HEK293 (cell line): ENCODE results near the gene YARS1.
A peak's percentile ranks its signal among the peaks of the same experiment; 100 is the strongest.

Experiments
- CTCF ChIA-PET: fragments of 350-600 bp; formaldehyde crosslinking; extraction: SDS; loops from one replicate; lab custom pipeline; 2021; ENCODE audit warnings: antibody characterized with exemption; lab: Yijun Ruan, JAX
- POLR2A ChIA-PET: fragments of 300-600 bp; formaldehyde crosslinking; extraction: SDS; loops from one replicate; lab custom pipeline; 2020; ENCODE audit warnings: antibody characterized with exemption, inconsistent platforms; lab: Yijun Ruan, JAX
- H3K27ac ChIP-seq: fragments of 200-500 bp; sonication (Bioruptor generic); 2 replicates; pipeline ENCODE4 v1.5.1; 2014; ENCODE audit warnings: low read depth, low read length, control low read depth, inconsistent platforms; ENCODE audit errors: extremely low read depth
- H3K36me3 ChIP-seq, 2 experiments: fragments of 200-500 bp in 1 of 2; sonication (Bioruptor generic) in 1 of 2; 1 replicate in 1 of 2; 2 replicates in 1 of 2; pipeline ENCODE4 v1.5.1; 2014 to 2017; ENCODE audit warnings: inconsistent platforms in 2 of 2, low read length in 2 of 2; ENCODE audit not compliant: control insufficient read depth in 2 of 2, insufficient read depth in 1 of 2
- H3K4me1 ChIP-seq: fragments of 200-500 bp; sonication (Bioruptor generic); 2 replicates; pipeline ENCODE4 v1.5.1; 2014; ENCODE audit warnings: mild to moderate bottlenecking, low read length, inconsistent platforms; ENCODE audit not compliant: control insufficient read depth, insufficient read depth
- H3K4me3 ChIP-seq: 2 replicates; pipeline ENCODE4 v1.5.1; 2011; ENCODE audit warnings: low read depth, mild to moderate bottlenecking, control low read depth, low read length, moderate library complexity
- H3K9me3 ChIP-seq: fragments of 200-500 bp; sonication (Bioruptor generic); 2 replicates; pipeline ENCODE4 v1.5.1; 2014; ENCODE audit warnings: low read depth, low read length, inconsistent platforms; ENCODE audit not compliant: control insufficient read depth, insufficient read depth
- CTCF ChIP-seq: fragments of 450-650 bp; formaldehyde crosslinking; IDR thresholded peaks from 2 replicates; pipeline ENCODE4 v1.5.1; 2016; ENCODE audit warnings: missing biosample characterization, missing genetic modification characterization
- GLIS2 ChIP-seq: fragments of 450-650 bp; formaldehyde crosslinking; IDR thresholded peaks from 2 replicates; pipeline ENCODE4 v1.5.1; 2016; ENCODE audit warnings: missing biosample characterization, missing genetic modification characterization
- KLF17 ChIP-seq: fragments of 450-650 bp; formaldehyde crosslinking; IDR thresholded peaks from 2 replicates; pipeline ENCODE4 v1.5.1; 2016; ENCODE audit warnings: missing biosample characterization, missing genetic modification characterization
- KLF8 ChIP-seq: fragments of 450-650 bp; formaldehyde crosslinking; IDR thresholded peaks from 2 replicates; pipeline ENCODE4 v1.5.1; 2016; ENCODE audit warnings: missing biosample characterization, missing genetic modification characterization
- KLF9 ChIP-seq: fragments of 450-650 bp; formaldehyde crosslinking; IDR thresholded peaks from 2 replicates; pipeline ENCODE4 v1.5.1; 2016; ENCODE audit warnings: missing biosample characterization, missing genetic modification characterization, low read depth
- PRDM4 ChIP-seq: fragments of 450-650 bp; formaldehyde crosslinking; IDR thresholded peaks from 2 replicates; pipeline ENCODE4 v1.5.1; 2017; ENCODE audit warnings: missing biosample characterization, missing genetic modification characterization
- YY2 ChIP-seq: fragments of 450-650 bp; formaldehyde crosslinking; IDR thresholded peaks from 2 replicates; pipeline ENCODE4 v1.5.1; 2016; ENCODE audit warnings: missing biosample characterization, missing genetic modification characterization
- ZBTB1 ChIP-seq: fragments of 450-650 bp; formaldehyde crosslinking; IDR thresholded peaks from 2 replicates; pipeline ENCODE4 v1.5.1; 2016; ENCODE audit warnings: missing biosample characterization, missing genetic modification characterization
- ZBTB11 ChIP-seq: fragments of 450-650 bp; formaldehyde crosslinking; conservative IDR thresholded peaks from 2 replicates; pipeline ENCODE4 v1.5.1; 2016; ENCODE audit warnings: low read depth, missing biosample characterization, missing genetic modification characterization
- ZBTB21 ChIP-seq: fragments of 450-650 bp; formaldehyde crosslinking; IDR thresholded peaks from 2 replicates; pipeline ENCODE4 v1.5.1; 2017; ENCODE audit warnings: missing biosample characterization, missing genetic modification characterization
- ZFHX2 ChIP-seq: fragments of 450-650 bp; formaldehyde crosslinking; conservative IDR thresholded peaks from 2 replicates; pipeline ENCODE4 v1.5.1; 2016; ENCODE audit warnings: missing biosample characterization, missing genetic modification characterization
- ZFP41 ChIP-seq: fragments of 450-650 bp; formaldehyde crosslinking; IDR thresholded peaks from 2 replicates; pipeline ENCODE4 v1.5.1; 2016; ENCODE audit warnings: missing biosample characterization, missing genetic modification characterization, borderline replicate concordance
- ZFP69B ChIP-seq: fragments of 450-650 bp; formaldehyde crosslinking; IDR thresholded peaks from 2 replicates; pipeline ENCODE4 v1.5.1; 2016; ENCODE audit warnings: missing biosample characterization, missing genetic modification characterization
- ZNF112 ChIP-seq: fragments of 450-650 bp; formaldehyde crosslinking; IDR thresholded peaks from 2 replicates; pipeline ENCODE4 v1.5.0; 2017; ENCODE audit warnings: missing biosample characterization, missing genetic modification characterization
- ZNF148 ChIP-seq: fragments of 450-650 bp; formaldehyde crosslinking; IDR thresholded peaks from 2 replicates; pipeline ENCODE4 v1.5.0; 2017; ENCODE audit warnings: missing biosample characterization, missing genetic modification characterization, borderline replicate concordance
- ZNF155 ChIP-seq: fragments of 450-650 bp; formaldehyde crosslinking; IDR thresholded peaks from 2 replicates; pipeline ENCODE4 v1.5.1; 2016; ENCODE audit warnings: missing biosample characterization, missing genetic modification characterization
- ZNF341 ChIP-seq: fragments of 450-650 bp; formaldehyde crosslinking; IDR thresholded peaks from 2 replicates; pipeline ENCODE4; 2016; ENCODE audit warnings: low read depth, missing biosample characterization, missing genetic modification characterization
- ZNF354C ChIP-seq: fragments of 450-650 bp; formaldehyde crosslinking; IDR thresholded peaks from 2 replicates; pipeline ENCODE4 v1.5.1; 2016; ENCODE audit warnings: missing biosample characterization, missing genetic modification characterization, low read depth, borderline replicate concordance
- ZNF488 ChIP-seq: fragments of 450-650 bp; formaldehyde crosslinking; IDR thresholded peaks from 2 replicates; pipeline ENCODE4 v1.5.1; 2016; ENCODE audit warnings: missing biosample characterization, missing genetic modification characterization
- ZNF658 ChIP-seq: fragments of 450-650 bp; formaldehyde crosslinking; IDR thresholded peaks from 2 replicates; pipeline ENCODE4; 2016; ENCODE audit warnings: missing biosample characterization, missing genetic modification characterization
- ZSCAN16 ChIP-seq: fragments of 450-650 bp; formaldehyde crosslinking; IDR thresholded peaks from 2 replicates; pipeline ENCODE4 v1.5.1; 2016; ENCODE audit warnings: missing biosample characterization, missing genetic modification characterization
- ZSCAN18 ChIP-seq: fragments of 450-650 bp; formaldehyde crosslinking; IDR thresholded peaks from 2 replicates; pipeline ENCODE4 v1.5.1; 2016; ENCODE audit warnings: missing biosample characterization, missing genetic modification characterization
- ZSCAN30 ChIP-seq: fragments of 450-650 bp; IDR thresholded peaks from 2 replicates; pipeline ENCODE4 v1.5.1; 2018; ENCODE audit warnings: missing biosample characterization, mild to moderate bottlenecking, missing genetic modification characterization, moderate library complexity

The YARS1 gene

GRCh38 chr1:32817159-32817814 is at the start of gene YARS1, which contains the start of gene S100PBP:
TSS of gene YARS1 (minus strand) at chr1:32817358. CDS start at chr1:32817244, 114 bp downstream.
TSS of gene S100PBP (plus strand) at chr1:32817653. CDS start at chr1:32826100, 8,447 bp downstream.
- CTCF ChIA-PET: interaction anchor here (2.1 kb wide), 1 partner anchor 55 kb away, joined by 8 read pairs; no protein-coding TSS in a partner anchor
- Histone ChIP-seq H3K9me3 (no peaks in the 10 kb centered on the region), H3K4me1 (no peaks in the 10 kb centered on the region), H3K4me3 (peak within 1 kb of the TSS; percentile 99), H3K27ac (peak within 1 kb of the TSS; percentile 98), H3K36me3 (peaks cover 4 to 6% of the 10 kb centered on the region in 2 experiments; a peak in 2 of 3 replicates)
- POLR2A ChIA-PET: interaction anchor here (0.5 to 1.2 kb wide), 3 partner anchors 43 to 310 kb away, joined by 3 to 4 read pairs (median 3); no protein-coding TSS in a partner anchor
- TF ChIP-seq KLF9 (tag by site-specific recombination): peak; percentile 78
- TF ChIP-seq ZBTB1 (tag by site-specific recombination): peak; percentile 33; the same call in 1 of the 2 replicates
- TF ChIP-seq ZNF488 (tag by site-specific recombination): 0 out of 2 replicates have a peak, but pooled peaks have one; percentile 55
- TF ChIP-seq ZFP69B: peak; percentile 89
- TF ChIP-seq ZNF658 (tag by site-specific recombination): no peak
- TF ChIP-seq ZSCAN18 (tag by site-specific recombination): peak; percentile 96
- TF ChIP-seq CTCF (tag by site-specific recombination): peak; percentile 7; the same call in 1 of the 2 replicates
- peak; percentile 92 for TF ChIP-seq ZNF148 (tag by site-specific recombination)
- TF ChIP-seq ZSCAN16 (tag by site-specific recombination): 0 out of 2 replicates have a peak, but pooled peaks have one; percentile 13
- peak; percentile 73 for TF ChIP-seq PRDM4 (tag by site-specific recombination)
- TF ChIP-seq ZSCAN30 (tag by site-specific recombination): peak; percentile 90
- TF ChIP-seq KLF8 (tag by site-specific recombination): peak; percentile 98
- TF ChIP-seq ZNF112 (tag by site-specific recombination): no peak
- TF ChIP-seq ZNF354C: no peak
- TF ChIP-seq YY2 (tag by site-specific recombination): peak; percentile 81
- no peak for TF ChIP-seq ZNF341 (tag by site-specific recombination)
- peak; percentile 67 for TF ChIP-seq ZFHX2 (tag by site-specific recombination)
- no peak for TF ChIP-seq ZNF155 (tag by site-specific recombination)
- TF ChIP-seq GLIS2 (tag by site-specific recombination): peak; percentile 98; the same call in 1 of the 2 replicates
- TF ChIP-seq KLF17 (tag by site-specific recombination): peak; percentile 98
- peak; percentile 43 for TF ChIP-seq ZBTB11 (tag by site-specific recombination)
- no peak for TF ChIP-seq ZFP41
- peak; percentile 63 for TF ChIP-seq ZBTB21 (tag by site-specific recombination)
